ENCODE results near the gene NPDC1. TPM values are rescaled to one million over a fixed set of nuclear protein-coding genes. Genes with fewer than 3 reads are reported as not detected.

The NPDC1 gene
- total and polyA plus RNA-seq, 2 donors (not counting 1 experiment from before 2014, with no cell fraction given): 0.17 to 0.19 TPM

- H3K27me3 Mint-ChIP-seq: peaks cover 7% of the 10 kb centered on the region
- H3K4me1 Mint-ChIP-seq: peaks cover 4% of the 10 kb centered on the region
- DNase-seq (no peak), ATAC-seq (ENCODE audit: low read depth) (no peak)
- no peak overlapping the region for H3K4me3 Mint-ChIP-seq
- WGBS (ENCODE audit: insufficient coverage): 90% methylated on average over 17 of the region's 17 CpGs
- H3K4me3 ChIP-seq (ENCODE audit: control extremely low read depth in 1 of 5, extremely low read depth in 1 of 5, insufficient read depth in 1 of 5, low read depth in 2 of 5, low read length in 4 of 5): no peak overlapping the region
- H3K27ac ChIP-seq (ENCODE audit: low read length in 2 of 2): no peak overlapping the region
- H3K4me2 ChIP-seq (replicated peaks; ENCODE audit: low read depth, low read length, poor library complexity, severe bottlenecking): no peak overlapping the region
- no peaks in the 10 kb centered on the region for H3K36me3 ChIP-seq (replicated peaks in 1 of 2; ENCODE audit: control extremely low read depth in 1 of 2, control insufficient read depth in 1 of 2, extremely low read depth in 1 of 2, insufficient read depth in 2 of 2, low read length in 1 of 2)
- ChIA-PET POLR2A (interaction anchor here (1.0 kb wide), 1 partner anchor 32 kb away, joined by 3 read pairs; the partner anchor contains the start of gene MAN1B1), CTCF (interaction anchor here (1.1 to 2.3 kb wide), 3 partner anchors 8 to 20 kb away, joined by 3 to 9 read pairs (median 9); no protein-coding TSS in a partner anchor)
- no peak overlapping the region for H3K9ac ChIP-seq (ENCODE audit: low read length)
- intact Hi-C loops (cut with micrococcal nuclease): no loop called here
- no peaks in the 10 kb centered on the region for H3K79me2 ChIP-seq (ENCODE audit: control insufficient read depth, insufficient read depth, low read length)
- peaks cover 14 to 15% of the 10 kb centered on the region in 2 donors for H3K4me1 ChIP-seq (ENCODE audit: control insufficient read depth in 2 of 2, insufficient read depth in 2 of 2, low read length in 2 of 2)
- no peaks in the 10 kb centered on the region for H3K9me3 Mint-ChIP-seq (ENCODE audit: insufficient read depth)
- no peak for TF ChIP-seq EZH2 (IDR thresholded peaks at IDR 0.05; ENCODE audit: borderline replicate concordance, insufficient read depth, low read depth, low read length, poor library complexity, severe bottlenecking)
- no peak for TF ChIP-seq CTCF (IDR thresholded peaks at IDR 0.05)
- H3K9me3 ChIP-seq (ENCODE audit: control extremely low read depth in 1 of 3, control insufficient read depth in 2 of 3, insufficient read depth in 1 of 3, low read length in 2 of 3): peaks cover 0 to 14% (median 0%) of the 10 kb centered on the region in 3 donors
- H3K27me3 ChIP-seq (replicated peaks in 1 of 4; ENCODE audit: control extremely low read depth in 1 of 4, control insufficient read depth in 3 of 4, insufficient read depth in 4 of 4, low read length in 3 of 4): peaks cover 0 to 44% (median 24%) of the 10 kb centered on the region in 4 experiments
- no peak overlapping the region for H3K27ac Mint-ChIP-seq
- no peak overlapping the region for H2AFZ ChIP-seq (ENCODE audit: insufficient read depth, low read depth, low read length, poor library complexity, severe bottlenecking)
- H4K20me1 ChIP-seq (ENCODE audit: control insufficient read depth, insufficient read depth, low read length, poor library complexity, severe bottlenecking): no peaks in the 10 kb centered on the region
Observed at GRCh38 chr9:137054932-137055384, 9.0 kb upstream of the NPDC1 start.

All from B cell (primary cell).